Natural killer cell (primary cell): Measurements from ENCODE around the gene LRRC15. TPM values are rescaled to one million over a fixed set of nuclear protein-coding genes. Genes with fewer than 3 reads are reported as not detected.
A peak's percentile ranks its signal among the peaks of the same experiment; 100 is the strongest.

Experiments used
- ATAC-seq, 3 donors: fragments of 150-1000 bp in 2 of 3; fragments of 200-7000 bp in 1 of 3; cut with Tn5 transposase; 1 replicate in 1 of 3; 2 replicates in 2 of 3; pipeline ENCODE4 v1.10.0; 2021; ENCODE audit warnings: mild to moderate bottlenecking in 2 of 3, moderate library complexity in 2 of 3
- DNase-seq, 2 donors: peaks; one replicate each; pipeline versions ENCODE4 v3.0.0 to v3.0.0-alpha.2; 2013 to 2021; ENCODE audit warnings: mixed read lengths in 1 of 2
- H3K27ac ChIP-seq: one replicate; pipeline ENCODE4 v1.5.1; 2013; ENCODE audit warnings: mild to moderate bottlenecking, low read length
- H3K27me3 ChIP-seq: one replicate; pipeline ENCODE4 v1.6.1; 2013; ENCODE audit warnings: low read length; ENCODE audit not compliant: control insufficient read depth, insufficient read depth
- H3K36me3 ChIP-seq: one replicate; pipeline ENCODE4 v1.6.1; 2013; ENCODE audit warnings: low read length; ENCODE audit not compliant: control insufficient read depth, insufficient read depth
- H3K4me1 ChIP-seq: one replicate; pipeline ENCODE4 v1.6.1; 2013; ENCODE audit warnings: low read length; ENCODE audit not compliant: control insufficient read depth, insufficient read depth
- H3K4me3 ChIP-seq: one replicate; pipeline ENCODE4 v1.5.1; 2013; ENCODE audit warnings: low read length
- H3K9me3 ChIP-seq: one replicate; pipeline ENCODE4 v1.6.1; 2013; ENCODE audit warnings: low read length; ENCODE audit not compliant: control insufficient read depth, insufficient read depth
- H3K27ac Mint-ChIP-seq, 2 donors: one replicate each; pipeline ENCODE4 v1.8.0; 2022; ENCODE audit warnings: mild to moderate bottlenecking in 2 of 2, mixed read lengths in 2 of 2, moderate library complexity in 1 of 2
- H3K27me3 Mint-ChIP-seq, 2 donors: one replicate each; pipeline ENCODE4 v1.8.0; 2022; ENCODE audit warnings: low read depth in 2 of 2, mixed read lengths in 2 of 2
- H3K36me3 Mint-ChIP-seq: one replicate; pipeline ENCODE4 v1.8.0; 2022; ENCODE audit warnings: mixed read lengths
- H3K4me1 Mint-ChIP-seq, 2 donors: one replicate each; pipeline ENCODE4 v1.8.0; 2022; ENCODE audit warnings: mixed read lengths in 2 of 2
- H3K4me3 Mint-ChIP-seq: one replicate; pipeline ENCODE4 v1.8.0; 2022; ENCODE audit warnings: mild to moderate bottlenecking, moderate library complexity, mixed read lengths
- H3K9me3 Mint-ChIP-seq, 2 donors: one replicate each; pipeline ENCODE4 v1.8.0; 2022; ENCODE audit warnings: mixed read lengths in 2 of 2
- WGBS: methylation state at CpG from one replicate; pipeline ENCODE4 v1.1.7; 2013; ENCODE audit warnings: missing lambda C conversion rate; ENCODE audit not compliant: insufficient coverage; 5-methylcytosine and 5-hydroxymethylcytosine counted together
- intact Hi-C: fragments of 100-400 bp; cut with micrococcal nuclease; formaldehyde crosslinking; loops from one replicate; pipeline ENCODE4 v1.14.2; 2022
- total RNA-seq, 4 donors: library from RNA; stranded (reverse); fragments of 120-200 nt in 1 of 4; gene quantifications; one replicate each; pipeline versions ENCODE4 v1.2.3 to v1.2.4, GENCODE V29; 2013 to 2022
- TF ChIP-seq, protein P1 (sequence below): fragments of 200-600 bp; IDR thresholded peaks from one replicate; pipeline ENCODE4 v1.8.0; 2022; ENCODE audit warnings: antibody characterized with exemption

Gene LRRC15
- total RNA-seq, 3 donors from 2014 or later (not counting 1 experiment from before 2014, with no cell fraction given) = not detected

DNA sequence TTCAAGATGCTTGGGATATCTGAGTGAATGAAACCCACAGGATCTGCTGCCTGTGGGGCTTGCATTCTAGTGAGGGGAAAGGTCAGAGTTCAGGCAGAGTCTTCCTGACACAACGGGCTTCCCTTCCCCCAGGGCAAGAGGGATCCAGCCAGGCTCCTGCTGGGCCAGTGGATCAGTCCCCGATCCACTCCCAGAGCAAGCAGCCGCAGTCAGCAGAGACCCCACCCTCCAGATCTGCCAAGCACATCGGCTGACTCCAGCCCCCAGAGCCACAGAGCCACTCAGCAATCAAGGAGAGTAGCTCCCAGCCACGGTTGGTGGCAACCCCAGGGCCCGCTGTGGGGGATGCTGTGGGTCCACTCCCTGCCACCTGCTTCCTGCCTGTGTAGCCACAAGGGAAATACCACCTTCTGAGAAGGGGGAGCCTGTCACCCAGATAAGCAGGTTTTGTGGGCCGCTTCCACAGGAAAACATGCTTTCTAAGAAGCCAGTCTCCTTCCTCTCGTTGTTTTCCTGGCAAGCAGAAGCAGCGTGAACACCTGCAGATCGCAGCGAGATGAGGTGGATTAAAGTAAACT is 63.3 kb downstream of the LRRC15 start:
- Mint-ChIP-seq H3K4me3 (peak overlapping the region; percentile 82), H3K4me1 (peaks cover 29 to 30% of the 10 kb centered on the region in 2 donors), H3K27me3 (peaks cover 22 to 37% of the 10 kb centered on the region in 2 donors), H3K36me3 (no peaks in the 10 kb centered on the region), H3K9me3 (no peaks in the 10 kb centered on the region), H3K27ac (peak overlapping the region in 1 of 2 donors; percentile 19)
- no peaks in the 10 kb centered on the region for H3K36me3 ChIP-seq
- H3K9me3 ChIP-seq = peaks cover 4% of the 10 kb centered on the region
- no peak overlapping the region for H3K4me3 ChIP-seq
- 1% methylated on average over 8 of the region's 11 CpGs for WGBS
- ATAC-seq (peak; percentile 70 to 91 (median 73)), DNase-seq (peak; percentile 31 to 68)
- peak overlapping the region; percentile 49 for H3K27ac ChIP-seq
- TF ChIP-seq, protein P1, sequence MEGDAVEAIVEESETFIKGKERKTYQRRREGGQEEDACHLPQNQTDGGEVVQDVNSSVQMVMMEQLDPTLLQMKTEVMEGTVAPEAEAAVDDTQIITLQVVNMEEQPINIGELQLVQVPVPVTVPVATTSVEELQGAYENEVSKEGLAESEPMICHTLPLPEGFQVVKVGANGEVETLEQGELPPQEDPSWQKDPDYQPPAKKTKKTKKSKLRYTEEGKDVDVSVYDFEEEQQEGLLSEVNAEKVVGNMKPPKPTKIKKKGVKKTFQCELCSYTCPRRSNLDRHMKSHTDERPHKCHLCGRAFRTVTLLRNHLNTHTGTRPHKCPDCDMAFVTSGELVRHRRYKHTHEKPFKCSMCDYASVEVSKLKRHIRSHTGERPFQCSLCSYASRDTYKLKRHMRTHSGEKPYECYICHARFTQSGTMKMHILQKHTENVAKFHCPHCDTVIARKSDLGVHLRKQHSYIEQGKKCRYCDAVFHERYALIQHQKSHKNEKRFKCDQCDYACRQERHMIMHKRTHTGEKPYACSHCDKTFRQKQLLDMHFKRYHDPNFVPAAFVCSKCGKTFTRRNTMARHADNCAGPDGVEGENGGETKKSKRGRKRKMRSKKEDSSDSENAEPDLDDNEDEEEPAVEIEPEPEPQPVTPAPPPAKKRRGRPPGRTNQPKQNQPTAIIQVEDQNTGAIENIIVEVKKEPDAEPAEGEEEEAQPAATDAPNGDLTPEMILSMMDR = no peak
- intact Hi-C loops = no loop called here
- peaks cover 41% of the 10 kb centered on the region for H3K4me1 ChIP-seq
- peaks cover 14% of the 10 kb centered on the region for H3K27me3 ChIP-seq

DNA sequence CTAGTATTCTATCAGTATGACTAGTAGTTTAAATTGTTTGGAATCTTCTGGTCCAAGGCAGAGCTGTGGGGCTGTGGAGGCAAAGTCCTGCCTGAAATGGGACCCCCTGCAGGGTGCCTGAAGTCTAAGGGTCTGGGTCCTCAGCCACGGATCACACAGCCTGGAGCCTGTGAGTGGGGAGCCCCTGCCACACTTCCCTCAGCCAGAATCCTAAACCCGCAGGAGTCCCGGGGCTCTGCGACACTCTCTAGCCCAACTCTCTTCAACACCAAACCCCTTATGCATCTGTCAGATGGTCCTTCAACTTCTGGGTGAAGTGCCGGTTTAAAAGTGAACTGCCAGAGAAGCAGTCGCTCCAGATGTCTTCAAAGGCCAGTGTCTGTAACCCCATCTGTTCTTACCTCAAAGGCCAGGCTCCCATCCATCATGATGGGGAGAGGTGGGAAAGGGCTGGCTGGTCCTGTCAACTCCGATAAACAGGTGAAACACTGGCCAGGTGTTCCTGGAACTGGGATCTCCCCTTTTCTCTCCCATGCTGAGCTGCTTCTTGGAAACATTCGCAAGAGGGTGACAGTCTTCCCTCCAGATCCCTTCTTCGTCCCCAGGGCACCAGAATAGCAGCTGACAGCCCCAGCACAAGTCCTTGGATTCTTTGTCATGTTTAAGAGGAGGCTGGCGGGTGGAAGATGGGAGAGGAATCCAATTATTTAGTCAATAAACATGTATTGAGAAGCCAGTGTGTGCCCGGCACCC is 64.0 kb downstream of the LRRC15 start:
- ATAC-seq (no peak), DNase-seq (no peak)
- TF ChIP-seq, protein P1 = no peak
- Mint-ChIP-seq H3K36me3 (no peaks in the 10 kb centered on the region), H3K4me3 (peak overlapping the region; percentile 11), H3K27me3 (peaks cover 18 to 37% of the 10 kb centered on the region in 2 donors), H3K27ac (no peak overlapping the region), H3K4me1 (peaks cover 29 to 35% of the 10 kb centered on the region in 2 donors), H3K9me3 (no peaks in the 10 kb centered on the region)
- H3K27ac ChIP-seq = peak overlapping the region; percentile 49
- no peaks in the 10 kb centered on the region for H3K36me3 ChIP-seq
- peaks cover 14% of the 10 kb centered on the region for H3K27me3 ChIP-seq
- H3K9me3 ChIP-seq = peaks cover 4% of the 10 kb centered on the region
- peaks cover 41% of the 10 kb centered on the region for H3K4me1 ChIP-seq
- intact Hi-C loops = no loop called here
- WGBS = 73% methylated on average over 11 of the region's 11 CpGs
- H3K4me3 ChIP-seq = no peak overlapping the region

Other genes with a start within 250 kb of the LRRC15 start
- gene HES1, start 233.6 kb downstream of the LRRC15 start, total RNA-seq = 1 to 10 TPM; 1.5 to 4.4 (median 2.2) TPM
- gene CPN2, start 18.4 kb downstream of the LRRC15 start, total RNA-seq = not detected
- under 1 TPM; 0.63 to 0.88 (median 0.80) TPM for gene GP5, start 29.5 kb upstream of the LRRC15 start, total RNA-seq
- 10 to 100 TPM; 62.9 to 79.2 (median 64.2) TPM for gene ATP13A3, start 117.3 kb upstream of the LRRC15 start, total RNA-seq